Psoas muscle (tissue), 8 donors: ENCODE measurements around the gene CHN2. TPM values are rescaled to one million over a fixed set of nuclear protein-coding genes. Genes with fewer than 3 reads are reported as not detected.

Experiments used
- ATAC-seq, 4 donors: fragments of 200-7000 bp; cut with Tn5 transposase; one replicate each; pipeline ENCODE4 v1.9.1; 2020; ENCODE audit warnings: moderate library complexity in 3 of 4, mild to moderate bottlenecking in 2 of 4
- DNase-seq, 2 donors: peaks; one replicate each; pipeline ENCODE4 v3.0.0-alpha.2; 2020
- H3K27ac ChIP-seq: fragments of 200-600 bp; one replicate; pipeline ENCODE4 v1.8.0; 2022
- H3K27me3 ChIP-seq, 3 donors: fragments of 200-600 bp in 1 of 3; one replicate each; pipeline versions ENCODE4 v1.6.1 to v1.8.0; 2013 to 2022; ENCODE audit warnings: low read length in 2 of 3, mild to moderate bottlenecking in 2 of 3, moderate library complexity in 1 of 3; ENCODE audit not compliant: insufficient read depth in 3 of 3
- H3K36me3 ChIP-seq, 2 donors: fragments of 200-600 bp in 1 of 2; one replicate each; pipeline versions ENCODE4 v1.6.1 to v1.8.0; 2013 to 2022; ENCODE audit warnings: low read depth in 1 of 2, mild to moderate bottlenecking in 1 of 2, moderate library complexity in 1 of 2; ENCODE audit not compliant: insufficient read depth in 1 of 2
- H3K4me1 ChIP-seq: fragments of 200-600 bp; one replicate; pipeline ENCODE4 v1.8.0; 2022
- H3K4me3 ChIP-seq: fragments of 200-600 bp; one replicate; pipeline ENCODE4 v1.8.0; 2022; ENCODE audit warnings: mild to moderate bottlenecking
- H3K9me3 ChIP-seq: fragments of 200-600 bp; one replicate; pipeline ENCODE4 v1.8.0; 2022
- WGBS, 3 donors: extraction: QIAGEN DNeasy Blood & Tissue Kit; methylation state at CpG; one replicate each; pipeline versions ENCODE4 v1.1.6 to v1.1.7; 2013; 5-methylcytosine and 5-hydroxymethylcytosine counted together
- intact Hi-C, 2 donors: fragments of 100-400 bp; cut with DNase I; formaldehyde crosslinking; loops; one replicate each; pipeline versions ENCODE4 v1.11.0 to v1.14.2; 2022
- polyA plus RNA-seq, 3 donors: library from polyadenylated mRNA; stranded (reverse); fragments of 200-250 nt; gene quantifications; one replicate each; pipeline ENCODE4 v1.2.3, GENCODE V29; 2013
- total RNA-seq, 4 donors: library from RNA; stranded (reverse); fragmentation: NEBNext Ultra II Directional in 2 of 4; extraction: Animal tissue kit (Norgen Biotek cat#: 25700) in 2 of 4; gene quantifications; one replicate each; pipeline versions ENCODE4 v1.2.1 to v1.2.4, GENCODE V29; 2021 to 2023
- TF ChIP-seq, protein P1 (sequence below): fragments of 200-600 bp; IDR thresholded peaks from one replicate; pipeline ENCODE4 v1.8.0; 2022; ENCODE audit warnings: antibody characterized with exemption
- donor health status: healthy with polysubstance abuse.
- donor health status: DM: no; HTN: no; CAD: no; lungs with moderate emphysema.
- donor health status: Bipolar disorder and iron deficiency.
- donor health status: healthy.
- donor health status: DM: yes; HTN: yes; CAD: no.
- donor health status: DM: no; HTN: no; CAD: no.
- donor health status: DM: no; HTN: no; CAD: no.
- donor health status: DM: yes; HTN: yes; CAD: no.

Gene CHN2
- total and polyA plus RNA-seq, 7 donors = 0.43 to 18.1 (median 2.3) TPM

GRCh38 chr7:29406366-29406765 is 211.8 kb downstream of the CHN2 start:
- WGBS, 3 donors = 89 to 96% (median 94%) methylated on average over 6 of the region's 6 CpGs
- H3K27ac ChIP-seq = no peak overlapping the region
- H3K4me1 ChIP-seq = no peaks in the 10 kb centered on the region
- H3K27me3 ChIP-seq = no peaks in the 10 kb centered on the region
- TF ChIP-seq, protein P1, sequence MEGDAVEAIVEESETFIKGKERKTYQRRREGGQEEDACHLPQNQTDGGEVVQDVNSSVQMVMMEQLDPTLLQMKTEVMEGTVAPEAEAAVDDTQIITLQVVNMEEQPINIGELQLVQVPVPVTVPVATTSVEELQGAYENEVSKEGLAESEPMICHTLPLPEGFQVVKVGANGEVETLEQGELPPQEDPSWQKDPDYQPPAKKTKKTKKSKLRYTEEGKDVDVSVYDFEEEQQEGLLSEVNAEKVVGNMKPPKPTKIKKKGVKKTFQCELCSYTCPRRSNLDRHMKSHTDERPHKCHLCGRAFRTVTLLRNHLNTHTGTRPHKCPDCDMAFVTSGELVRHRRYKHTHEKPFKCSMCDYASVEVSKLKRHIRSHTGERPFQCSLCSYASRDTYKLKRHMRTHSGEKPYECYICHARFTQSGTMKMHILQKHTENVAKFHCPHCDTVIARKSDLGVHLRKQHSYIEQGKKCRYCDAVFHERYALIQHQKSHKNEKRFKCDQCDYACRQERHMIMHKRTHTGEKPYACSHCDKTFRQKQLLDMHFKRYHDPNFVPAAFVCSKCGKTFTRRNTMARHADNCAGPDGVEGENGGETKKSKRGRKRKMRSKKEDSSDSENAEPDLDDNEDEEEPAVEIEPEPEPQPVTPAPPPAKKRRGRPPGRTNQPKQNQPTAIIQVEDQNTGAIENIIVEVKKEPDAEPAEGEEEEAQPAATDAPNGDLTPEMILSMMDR = no peak
- intact Hi-C loops = loop anchor here in 1 of 2 donors (5.0 to 10.0 kb wide), 2 partner anchors 214 to 292 kb away; partner anchors contain the start of gene CHN2
- DNase-seq (no peak), ATAC-seq (no peak)
- H3K36me3 ChIP-seq = no peaks in the 10 kb centered on the region
- H3K4me3 ChIP-seq = no peak overlapping the region
- no peaks in the 10 kb centered on the region for H3K9me3 ChIP-seq

DNA sequence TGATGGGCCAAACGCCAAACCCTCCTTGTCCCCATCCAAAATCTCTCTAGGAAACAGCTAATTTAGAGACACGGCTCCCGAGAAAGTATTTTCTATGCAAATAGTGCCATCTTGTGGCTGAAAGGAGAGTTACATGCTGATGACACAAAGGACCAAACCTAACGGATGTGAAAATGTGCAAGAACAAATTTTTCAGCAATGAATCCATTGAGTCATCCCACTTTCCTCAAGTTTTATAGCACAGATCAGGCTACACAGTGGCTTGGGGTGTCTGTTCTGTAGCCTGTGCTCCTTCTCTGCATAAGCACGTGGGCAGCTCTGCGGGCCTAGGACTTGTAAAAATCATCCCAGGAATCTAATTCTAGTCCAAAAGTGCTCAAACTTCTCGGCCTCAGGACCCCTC is 214.3 kb downstream of the CHN2 start:
- 20 to 30% (median 22%) methylated on average over 7 of the region's 7 CpGs for WGBS, 3 donors
- DNase-seq = no peak
- Histone ChIP-seq H3K36me3 (no peaks in the 10 kb centered on the region), H3K27ac (no peak overlapping the region), H3K4me3 (no peak overlapping the region), H3K27me3 (no peaks in the 10 kb centered on the region), H3K4me1 (no peaks in the 10 kb centered on the region), H3K9me3 (no peaks in the 10 kb centered on the region)
- peak; percentile 55 to 86 (median 62) for ATAC-seq
- intact Hi-C loops = loop anchor here (1.0 to 10.0 kb wide), 6 partner anchors 217 to 487 kb away; partner anchors contain the start of gene CHN2 (in 1 of the 2)
- TF ChIP-seq, protein P1 = peak; percentile 89

- intact Hi-C loops = no loop called here
- no peaks in the 10 kb centered on the region for H3K36me3 ChIP-seq
- WGBS, 3 donors = 69 to 79% (median 75%) methylated on average over 3 of the region's 3 CpGs
- ATAC-seq = no peak
- no peak overlapping the region for H3K27ac ChIP-seq
- H3K4me1 ChIP-seq = no peaks in the 10 kb centered on the region
- no peaks in the 10 kb centered on the region for H3K9me3 ChIP-seq
- H3K27me3 ChIP-seq = no peaks in the 10 kb centered on the region
- TF ChIP-seq, protein P1 = no peak
- H3K4me3 ChIP-seq = no peak overlapping the region
- DNase-seq = no peak
Observed at GRCh38 chr7:29410996-29411395, 216.4 kb downstream of the CHN2 start.

DNA sequence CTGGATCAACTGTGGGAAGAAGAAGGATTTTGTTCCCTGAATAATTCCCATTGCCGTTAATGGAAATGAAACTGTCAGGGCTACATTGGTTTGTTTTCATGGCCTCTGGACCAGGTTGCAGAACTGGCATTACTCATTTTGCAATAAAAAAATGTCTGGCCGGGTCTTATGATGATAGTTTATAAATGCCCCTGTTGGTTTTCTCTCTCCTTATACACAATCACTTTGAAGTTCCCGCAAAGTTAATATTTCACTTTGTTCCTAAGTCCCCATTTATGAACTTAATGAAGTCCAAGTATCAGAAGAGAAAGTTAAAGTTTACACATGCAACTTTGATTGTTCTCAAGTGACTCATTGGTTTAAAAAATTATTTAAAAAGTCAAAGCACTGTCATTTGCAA is 218.3 kb downstream of the CHN2 start:
- no peak overlapping the region for H3K4me3 ChIP-seq
- TF ChIP-seq, protein P1 = no peak
- 88 to 91% (median 90%) methylated on average over 3 of the region's 3 CpGs for WGBS, 3 donors
- ATAC-seq (no peak), DNase-seq (no peak)
- H3K4me1 ChIP-seq = no peaks in the 10 kb centered on the region
- H3K27ac ChIP-seq = no peak overlapping the region
- intact Hi-C loops = no loop called here
- no peaks in the 10 kb centered on the region for H3K27me3 ChIP-seq
- no peaks in the 10 kb centered on the region for H3K36me3 ChIP-seq
- no peaks in the 10 kb centered on the region for H3K9me3 ChIP-seq

GRCh38 chr7:29413626-29414136 is 219.1 kb downstream of the CHN2 start:
- WGBS, 3 donors = 46 to 63% (median 56%) methylated on average over 12 of the region's 12 CpGs
- intact Hi-C loops = no loop called here
- Histone ChIP-seq H3K27ac (no peak overlapping the region), H3K4me3 (no peak overlapping the region), H3K36me3 (no peaks in the 10 kb centered on the region), H3K9me3 (no peaks in the 10 kb centered on the region), H3K27me3 (no peaks in the 10 kb centered on the region), H3K4me1 (no peaks in the 10 kb centered on the region)
- TF ChIP-seq, protein P1 = no peak
- DNase-seq (no peak), ATAC-seq (peak in 3 of 4 donors; percentile 40 to 62 (median 55))
